NCI-H82 (cell line): ENCODE results near the gene LCLAT1.
"Not testable (repeated sequence)": the region's sequence is repeated elsewhere in the genome, so short reads cannot be mapped to it uniquely, and the experiment has no call there.

Experiments used
- DNase-seq: peaks from one replicate; lab custom pipeline; 2025; lab: John Stamatoyannopoulos, UW

The LCLAT1 gene

DNA sequence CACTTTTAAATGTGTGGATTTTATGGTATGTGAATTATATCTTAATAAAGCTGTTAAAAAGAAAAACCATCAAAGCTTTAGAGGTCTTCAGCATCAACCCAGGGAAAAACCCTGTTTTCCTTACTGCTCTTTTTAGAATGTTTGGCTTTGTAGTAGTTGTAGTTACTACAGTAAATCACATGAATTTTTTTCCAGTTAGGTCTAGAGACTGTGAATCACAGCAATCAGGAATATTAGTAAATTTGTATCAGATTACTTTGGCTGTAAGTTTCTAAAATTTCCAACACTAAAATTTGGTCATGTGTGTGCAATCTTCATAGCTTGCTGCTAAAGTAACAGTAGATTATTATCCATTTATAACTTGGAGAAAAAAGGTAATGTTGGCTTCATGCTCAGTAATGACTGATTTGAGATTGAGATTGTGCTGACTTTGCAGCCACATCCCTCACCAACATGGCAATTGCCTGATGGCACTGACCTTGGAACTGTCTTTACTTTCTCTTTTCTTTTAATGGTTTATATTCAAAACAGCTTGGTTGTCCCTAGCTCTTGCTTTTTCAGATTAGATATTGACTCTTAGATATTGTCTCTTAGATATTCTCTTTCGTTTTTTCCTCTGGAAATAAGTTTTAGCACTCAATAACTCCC, 41.1 kb downstream of the LCLAT1 start:
- no peak for DNase-seq

GRCh38 chr2:30491225-30491624, 44.2 kb downstream of the LCLAT1 start:
- no peak for DNase-seq

DNA sequence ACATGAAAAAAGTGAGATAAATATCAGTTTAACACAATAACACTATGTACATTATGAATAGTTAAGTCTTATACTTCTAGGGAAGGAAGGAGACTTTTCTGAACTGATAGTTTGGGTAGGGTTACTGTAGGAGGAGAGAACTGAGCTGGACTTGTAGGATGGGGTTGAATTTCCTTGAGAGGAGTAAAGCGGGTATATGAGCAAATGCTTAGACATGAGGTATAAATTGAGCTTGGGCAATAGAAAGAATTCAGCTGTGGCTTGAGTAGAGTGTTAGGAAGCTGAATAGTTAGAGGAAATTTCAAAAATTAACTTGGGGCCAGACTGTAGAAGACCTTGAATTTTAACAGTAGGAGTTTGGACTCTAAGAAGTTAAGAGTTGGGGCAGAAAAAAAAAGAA, 45.1 kb downstream of the LCLAT1 start:
- no peak for DNase-seq

DNA sequence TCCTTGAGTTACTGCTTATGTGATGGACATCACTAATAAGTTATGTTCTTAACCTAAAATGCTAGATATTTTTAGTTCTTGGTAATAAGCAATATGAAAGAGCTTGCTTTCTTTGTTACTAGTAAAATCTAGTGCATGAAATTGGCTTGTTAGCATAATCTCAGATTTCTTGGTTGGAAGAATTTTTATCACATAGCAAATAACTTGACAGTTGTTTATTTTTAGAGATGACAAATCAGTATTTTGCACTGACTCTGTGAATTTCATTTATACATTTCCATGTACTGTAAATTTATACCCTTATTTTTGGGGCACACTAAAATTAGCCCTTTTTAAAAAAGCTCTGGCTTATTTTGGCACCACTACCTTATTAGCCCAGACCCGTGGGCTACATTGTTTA, 45.6 kb downstream of the LCLAT1 start:
- DNase-seq, result no peak

DNA sequence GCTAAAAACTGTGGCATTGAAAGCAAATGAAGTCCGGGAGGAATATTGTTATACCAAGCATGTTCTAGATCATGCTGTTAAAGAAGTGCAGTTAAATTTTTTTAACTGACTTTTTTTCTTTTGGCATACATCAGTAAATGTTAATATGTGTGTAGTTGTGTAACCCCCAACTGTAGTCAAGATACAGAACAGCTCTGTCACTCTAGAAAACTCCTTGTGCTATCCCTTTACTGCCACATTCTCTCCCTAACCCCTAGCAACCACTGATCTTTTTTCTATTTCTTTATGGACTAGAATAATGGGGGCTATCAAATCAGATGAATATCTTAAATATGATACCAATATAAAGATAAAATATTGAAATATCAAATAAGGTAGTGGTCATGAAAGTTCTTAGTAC, 46.4 kb downstream of the LCLAT1 start:
- DNase-seq, result no peak

DNA sequence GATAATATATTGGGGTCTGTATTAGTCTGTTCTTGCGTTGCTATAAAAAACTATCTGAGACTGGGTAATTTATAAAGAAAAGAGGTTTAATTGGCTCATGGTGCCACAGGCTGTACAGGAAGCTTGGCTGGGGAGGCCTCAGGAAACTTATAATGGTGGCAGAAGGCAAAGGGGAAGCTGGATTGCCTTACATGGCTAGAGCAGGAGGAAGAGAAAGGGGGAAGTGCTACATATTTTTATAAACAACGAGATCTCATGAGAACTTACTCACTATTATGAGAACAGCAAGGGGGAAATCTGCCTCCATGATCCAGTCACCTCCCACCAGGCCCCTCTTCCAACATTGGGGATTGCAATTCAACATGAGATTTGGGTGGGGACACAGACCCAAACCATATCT, 48.9 kb downstream of the LCLAT1 start:
- not testable (repeated sequence) for DNase-seq

DNA sequence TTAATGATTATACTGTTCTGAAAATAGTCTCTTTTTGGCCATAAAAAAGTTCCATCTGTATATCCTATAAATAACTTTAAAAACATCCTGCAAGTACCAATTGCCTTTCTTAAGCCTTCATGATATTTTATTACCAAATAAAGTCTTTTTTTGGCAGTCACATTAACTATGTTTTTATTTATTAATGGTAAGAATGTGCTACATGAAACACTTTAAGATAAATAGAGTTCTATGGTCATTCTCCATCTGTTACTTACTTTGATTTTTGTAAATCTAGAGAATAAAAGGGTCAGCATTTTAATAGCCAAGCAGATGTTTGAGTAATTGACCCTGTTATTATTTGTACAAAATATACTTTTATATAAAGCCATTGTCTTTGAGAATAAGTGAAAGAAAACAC, 52.6 kb downstream of the LCLAT1 start:
- no peak for DNase-seq

GRCh38 chr2:30500699-30501098, 53.7 kb downstream of the LCLAT1 start:
- DNase-seq, result no peak

- no peak for DNase-seq
Measured at GRCh38 chr2:30502310-30502709, 55.3 kb downstream of the LCLAT1 start.

DNA sequence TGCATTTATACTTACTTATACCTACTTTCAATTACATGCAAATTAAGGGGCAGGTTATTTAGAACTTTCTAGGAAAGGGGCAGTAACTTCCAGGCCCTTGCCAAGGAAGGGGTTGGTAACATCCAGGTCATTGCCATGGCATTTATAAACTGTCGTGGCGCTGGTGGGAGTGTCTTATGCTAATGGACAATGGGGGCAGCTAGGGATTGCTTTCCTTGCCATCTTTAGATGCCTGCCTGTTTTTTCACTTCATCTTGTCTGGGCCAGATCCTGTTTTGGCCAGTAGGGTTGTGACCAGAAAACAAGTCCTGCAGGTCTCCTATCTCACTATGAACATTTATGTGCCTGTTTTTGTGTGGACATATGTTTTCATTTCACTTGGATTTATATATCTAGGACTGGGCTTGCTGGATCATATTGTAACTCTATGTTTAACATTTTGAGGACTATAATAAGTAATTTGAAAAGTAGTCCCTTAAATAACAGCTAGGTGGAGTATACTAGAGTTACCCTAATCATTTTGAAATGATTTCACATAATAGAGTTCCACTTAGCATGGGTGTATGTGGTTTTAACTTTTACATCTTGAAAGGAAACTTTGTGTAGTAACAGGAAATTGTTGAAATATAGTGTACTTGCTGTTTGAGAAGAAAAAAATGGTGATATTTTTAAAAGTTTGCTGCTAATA, 56.1 kb downstream of the LCLAT1 start:
- DNase-seq, result no peak

DNA sequence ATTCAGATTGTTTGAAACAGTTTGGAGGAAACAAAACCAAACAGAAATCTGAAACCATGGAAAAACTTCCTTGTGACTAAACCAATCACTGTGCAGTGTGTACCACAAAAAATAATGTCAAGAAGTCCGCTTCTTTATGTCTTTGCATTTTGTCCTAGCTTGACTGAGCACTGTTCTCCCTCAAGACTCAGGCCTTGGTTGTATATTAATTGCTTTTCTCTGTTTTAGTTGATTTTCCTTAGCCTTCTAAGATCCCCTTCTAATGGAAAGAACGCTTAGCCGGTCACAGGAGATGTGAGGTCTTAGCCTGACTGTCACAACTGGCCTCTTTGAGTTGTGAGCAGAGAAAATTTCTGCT, 56.6 kb downstream of the LCLAT1 start:
- DNase-seq, result no peak

GRCh38 chr2:30504731-30505130, 57.7 kb downstream of the LCLAT1 start:
- peak; percentile 6 for DNase-seq

GRCh38 chr2:30505500-30506180, 58.6 kb downstream of the LCLAT1 start:
- peak; percentile 74 for DNase-seq

GRCh38 chr2:30507460-30507859, 60.4 kb downstream of the LCLAT1 start:
- not testable (repeated sequence) for DNase-seq

DNA sequence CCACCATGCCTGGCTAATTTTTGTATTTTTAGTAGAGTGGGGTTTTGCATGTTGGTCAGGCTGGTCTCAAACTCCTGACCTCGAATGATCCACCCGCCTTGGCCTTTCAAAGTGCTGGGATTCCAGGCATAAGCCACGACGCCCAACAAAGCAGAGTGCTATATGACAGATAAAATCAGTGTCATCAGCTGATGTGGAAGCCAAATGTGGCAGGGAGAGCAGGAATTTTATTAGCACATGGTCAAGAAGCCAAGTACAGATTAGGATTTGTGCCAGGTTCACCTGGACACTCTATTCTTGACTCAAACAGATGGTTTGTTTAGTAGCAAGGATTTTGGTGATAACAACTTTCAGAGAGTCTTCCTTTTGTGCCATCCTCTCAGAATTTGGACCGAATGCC, 62.7 kb downstream of the LCLAT1 start:
- DNase-seq, result no peak

DNA sequence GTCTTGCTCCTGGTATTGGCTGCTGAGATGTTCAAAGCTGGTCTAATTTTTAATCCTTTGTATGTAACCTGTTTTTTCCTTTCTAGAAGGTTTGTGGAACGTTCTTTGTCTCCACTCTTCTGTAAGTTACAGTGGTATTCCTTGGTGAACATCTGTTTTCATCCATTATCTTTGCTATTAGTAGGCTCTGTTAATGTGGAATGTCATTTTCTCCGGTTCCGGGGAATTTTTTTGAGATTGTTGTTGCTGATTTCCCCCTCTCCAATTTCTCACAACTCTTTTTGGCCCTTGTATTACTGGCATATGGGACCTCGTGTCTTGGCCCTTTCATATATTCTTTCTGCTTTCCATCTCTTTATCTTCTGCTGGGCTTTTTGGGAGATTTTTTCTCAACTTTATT, 63.4 kb downstream of the LCLAT1 start:
- DNase-seq, result no peak

- DNase-seq, result peak; percentile 92
Measured at GRCh38 chr2:30511122-30512083, 64.4 kb downstream of the LCLAT1 start.

GRCh38 chr2:30512243-30512886, 65.3 kb downstream of the LCLAT1 start:
- no peak for DNase-seq

DNA sequence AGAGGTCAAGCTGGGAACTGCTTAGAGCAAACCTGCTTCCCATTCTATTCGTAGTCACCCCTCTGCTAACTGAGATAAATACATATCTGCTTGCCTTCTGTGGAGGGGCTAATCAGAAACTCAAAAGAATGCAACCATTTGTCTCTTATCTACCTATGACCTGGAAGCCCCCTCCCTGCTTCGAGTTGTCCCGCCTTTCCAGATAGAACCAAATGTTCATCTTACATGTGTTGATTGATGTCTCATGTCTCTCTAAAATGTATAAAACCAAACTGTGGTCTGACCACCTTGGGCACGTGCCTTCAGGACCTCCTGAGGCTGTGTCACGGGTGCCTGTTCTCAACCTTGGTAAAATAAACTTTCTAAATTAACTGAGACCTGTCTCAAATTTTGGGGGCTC, 66.6 kb downstream of the LCLAT1 start:
- not testable (repeated sequence) for DNase-seq

DNA sequence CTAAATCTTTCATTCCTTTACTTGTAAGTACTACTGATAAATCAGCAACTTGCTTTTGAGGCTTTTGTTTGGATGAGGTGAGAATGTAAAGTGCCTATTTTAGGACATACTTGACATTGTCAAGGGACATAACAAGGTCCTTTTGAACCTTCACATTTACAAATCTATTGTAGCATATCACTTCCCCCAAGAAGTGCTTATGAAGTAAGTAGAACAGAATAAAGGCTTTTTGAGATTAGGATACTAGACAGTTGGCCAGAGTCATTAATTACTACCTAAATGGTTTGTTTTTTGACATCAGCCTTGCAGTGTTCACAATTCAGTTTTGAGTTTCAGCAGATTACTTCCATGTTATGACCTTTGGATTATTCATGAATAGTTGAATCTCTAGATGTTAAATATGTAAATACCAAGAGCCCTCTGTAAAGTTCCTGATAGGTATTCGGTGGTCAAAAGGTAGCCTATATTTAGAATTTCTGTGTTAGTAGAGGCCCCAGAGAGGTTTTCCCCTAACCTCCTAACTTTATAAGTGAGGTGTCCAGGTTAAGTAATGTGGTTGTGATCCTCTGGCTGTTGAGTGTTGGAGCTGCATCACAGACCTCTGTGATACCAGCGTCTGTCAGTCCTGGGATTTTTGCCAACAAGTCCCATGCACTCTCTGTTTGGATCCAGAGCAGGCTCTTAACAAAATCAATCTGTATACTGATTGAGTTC, 67.2 kb downstream of the LCLAT1 start:
- DNase-seq, result peak; percentile 23

- peak; percentile 49 for DNase-seq
Measured at GRCh38 chr2:30514848-30515435, 67.9 kb downstream of the LCLAT1 start.
